Measurements from ENCODE around the gene TGIF2. TPM values are rescaled to one million over a fixed set of nuclear protein-coding genes. Genes with fewer than 3 reads are reported as not detected.

TGIF2 gene
- total RNA-seq, 1 donor from 2014 or later: 13.4 TPM

DNA sequence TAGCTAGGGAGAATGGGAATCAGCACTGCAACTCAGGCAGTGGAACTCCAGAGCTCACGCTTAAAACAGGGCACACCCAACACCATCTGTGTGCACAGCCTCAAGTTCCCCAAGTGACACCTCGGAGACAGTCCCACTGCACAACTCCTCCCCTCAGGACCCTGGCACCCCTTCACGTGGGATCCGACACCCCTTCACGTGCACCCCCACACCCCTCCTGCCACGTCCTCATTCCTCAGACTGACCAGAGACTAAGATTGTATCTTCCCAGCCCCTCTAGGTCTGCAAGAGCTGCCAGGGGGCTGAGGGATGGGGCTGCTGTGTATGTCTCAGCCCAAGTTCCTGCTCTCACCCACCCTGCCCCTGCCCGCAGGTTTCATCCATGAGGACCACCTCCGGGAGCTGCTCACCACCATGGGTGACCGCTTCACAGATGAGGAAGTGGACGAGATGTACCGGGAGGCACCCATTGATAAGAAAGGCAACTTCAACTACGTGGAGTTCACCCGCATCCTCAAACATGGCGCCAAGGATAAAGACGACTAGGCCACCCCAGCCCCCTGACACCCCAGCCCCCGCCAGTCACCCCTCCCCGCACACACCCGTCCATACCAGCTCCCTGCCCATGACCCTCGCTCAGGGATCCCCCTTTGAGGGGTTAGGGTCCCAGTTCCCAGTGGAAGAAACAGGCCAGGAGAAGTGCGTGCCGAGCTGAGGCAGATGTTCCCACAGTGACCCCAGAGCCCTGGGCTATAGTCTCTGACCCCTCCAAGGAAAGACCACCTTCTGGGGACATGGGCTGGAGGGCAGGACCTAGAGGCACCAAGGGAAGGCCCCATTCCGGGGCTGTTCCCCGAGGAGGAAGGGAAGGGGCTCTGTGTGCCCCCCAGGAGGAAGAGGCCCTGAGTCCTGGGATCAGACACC, 24.4 kb upstream of the TGIF2 start:
- DNase-seq (ENCODE audit: low read depth): no peak
- no peak overlapping the region for H3K4me3 ChIP-seq (ENCODE audit: low read depth, low read length)
- TF ChIP-seq CTCF (conservative IDR thresholded peaks at IDR 0.05; ENCODE audit: low read depth, low read length): no peak

DNA sequence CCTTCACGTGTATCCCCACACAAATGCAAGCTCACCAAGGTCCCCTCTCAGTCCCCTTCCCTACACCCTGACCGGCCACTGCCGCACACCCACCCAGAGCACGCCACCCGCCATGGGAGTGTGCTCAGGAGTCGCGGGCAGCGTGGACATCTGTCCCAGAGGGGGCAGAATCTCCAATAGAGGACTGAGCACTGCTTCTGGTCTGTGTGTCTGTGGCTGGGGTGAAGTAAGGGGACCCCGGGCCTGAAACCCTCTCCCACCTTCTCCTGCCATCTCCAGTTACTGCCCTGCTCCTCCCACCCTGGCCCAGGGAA, 23.8 kb upstream of the TGIF2 start:
- no peak for TF ChIP-seq CTCF (conservative IDR thresholded peaks at IDR 0.05; ENCODE audit: low read depth, low read length)

DNA sequence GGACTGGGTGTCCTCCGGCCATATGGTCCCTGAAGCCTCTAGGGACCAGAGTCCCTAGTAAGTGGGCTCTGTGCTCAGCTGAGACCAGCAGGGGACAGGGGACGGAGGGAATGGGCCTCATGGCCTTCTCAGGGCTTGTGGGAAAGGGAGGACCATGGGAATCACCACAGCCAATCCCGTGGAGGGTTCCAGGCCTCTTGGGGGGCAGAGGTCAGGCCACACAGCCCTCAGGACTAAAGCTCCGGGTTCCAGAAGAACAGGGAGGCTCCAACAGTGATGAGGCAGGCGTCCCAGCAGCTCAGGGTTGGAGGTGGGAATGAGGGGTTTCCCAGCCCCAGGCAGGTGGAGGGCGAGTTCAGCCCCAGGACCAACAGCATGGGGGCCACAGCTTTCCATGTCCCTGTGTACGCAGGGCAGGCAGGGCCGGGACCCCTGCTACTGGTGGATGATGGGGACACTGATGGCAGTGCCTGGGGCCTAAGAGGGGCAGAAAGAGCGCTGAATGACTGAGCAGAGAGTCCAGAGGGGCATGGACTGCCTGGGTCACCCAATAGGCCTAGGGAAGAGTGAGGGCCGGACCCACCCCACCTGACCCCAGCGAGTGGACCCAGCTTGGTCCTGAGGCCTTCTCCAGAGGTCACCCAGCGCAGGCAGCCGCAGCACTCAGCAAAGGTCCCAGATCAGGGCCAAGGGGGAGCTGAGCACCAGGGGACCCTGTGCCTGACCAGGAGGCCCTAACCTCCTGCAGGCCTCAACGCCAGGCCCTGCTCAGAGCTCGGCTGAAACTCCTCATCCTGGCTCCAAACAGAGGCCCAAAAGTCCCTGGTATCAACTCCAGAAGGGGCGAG, 23.2 kb upstream of the TGIF2 start:
- no peak for DNase-seq (ENCODE audit: low read depth)
- no peak overlapping the region for H3K4me3 ChIP-seq (ENCODE audit: low read depth, low read length)
- no peak for TF ChIP-seq CTCF (conservative IDR thresholded peaks at IDR 0.05; ENCODE audit: low read depth, low read length)

More for the DNA sequence above, 23.8 kb upstream of the TGIF2 start:
- H3K4me3 ChIP-seq (ENCODE audit: low read depth, low read length): no peak overlapping the region
- no peak for DNase-seq (ENCODE audit: low read depth)

- H3K4me3 ChIP-seq (ENCODE audit: low read depth, low read length): no peak overlapping the region
- DNase-seq (ENCODE audit: low read depth): no peak
- no peak for TF ChIP-seq CTCF (conservative IDR thresholded peaks at IDR 0.05; ENCODE audit: low read depth, low read length)
These were observed 22.6 kb upstream of the TGIF2 start for GRCh38 chr20:36550790-36551299.

- H3K4me3 ChIP-seq (ENCODE audit: low read depth, low read length): no peak overlapping the region
- DNase-seq (ENCODE audit: low read depth): no peak
These were observed 18.1 kb upstream of the TGIF2 start for GRCh38 chr20:36555248-36555647.

DNA sequence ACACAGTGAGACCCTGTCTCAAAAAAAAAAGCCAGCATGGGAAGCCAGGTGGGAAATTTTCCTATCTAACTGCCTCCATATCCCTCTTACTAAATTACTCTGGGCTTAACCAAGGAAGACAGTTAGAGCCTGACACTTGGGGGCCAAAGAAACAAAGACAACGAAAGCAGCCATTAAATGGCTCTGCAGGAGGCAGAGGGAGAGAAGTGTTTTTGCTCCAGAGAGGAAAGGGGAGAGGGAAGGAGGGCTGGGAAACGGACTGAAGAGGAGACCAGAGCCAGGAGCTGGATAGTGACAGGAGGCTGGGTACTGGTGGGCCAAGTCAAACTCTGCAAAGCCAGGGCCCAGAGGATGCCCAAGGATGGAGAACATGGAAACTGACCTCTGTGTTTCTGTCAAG, 10.7 kb upstream of the TGIF2 start:
- no peak for DNase-seq (ENCODE audit: low read depth)
- H3K4me3 ChIP-seq (ENCODE audit: low read depth, low read length): no peak overlapping the region
- TF ChIP-seq CTCF (conservative IDR thresholded peaks at IDR 0.05; ENCODE audit: low read depth, low read length): no peak

More at GRCh38 chr20:36555248-36555647, 18.1 kb upstream of the TGIF2 start:
- no peak for TF ChIP-seq CTCF (conservative IDR thresholded peaks at IDR 0.05; ENCODE audit: low read depth, low read length)
